HepG2 (cell line): ENCODE measurements around the gene TBC1D5. TPM values are rescaled to one million over a fixed set of nuclear protein-coding genes. Genes with fewer than 3 reads are reported as not detected.

Experiments used
- ATAC-seq: fragments of 200-7000 bp; cut with Tn5 transposase; 3 replicates; pipeline ENCODE4 v1.9.1; 2020; ENCODE audit warnings: mild to moderate bottlenecking, moderate library complexity
- BruUV-seq: library from RNA; stranded (reverse); fragments of 400-500 nt; replicated peaks from 2 replicates; lab custom pipeline; 2021; lab: Mats Ljungman, UMichigan
- CTCF ChIA-PET: fragments of 300-600 bp; formaldehyde crosslinking; extraction: SDS; loops from one replicate; lab custom pipeline; 2021; ENCODE audit warnings: low total read pairs, inconsistent platforms, low intra/inter-chr PET ratio; lab: Yijun Ruan, JAX
- POLR2A ChIA-PET: fragments of 350-600 bp; sonication (Branson Sonifier 250); formaldehyde crosslinking; loops from one replicate; lab custom pipeline; 2020; ENCODE audit warnings: antibody characterized with exemption, inconsistent platforms; lab: Yijun Ruan, JAX
- DNase-seq: peaks from one replicate; pipeline ENCODE4 v3.0.0-alpha.2; 2015; ENCODE audit warnings: low spot score
- FAIRE-seq: peaks from 3 replicates; lab custom pipeline; 2011; peaks lifted over from hg19 to GRCh38; lab: Jason Lieb, UNC
- H2AFZ ChIP-seq: one replicate; pipeline ENCODE4 v1.6.1; 2011; ENCODE audit warnings: low read length, inconsistent platforms
- H3K27ac ChIP-seq: fragments of 300-600 bp; 3 replicates; pipeline ENCODE4 v1.8.0; 2011; ENCODE audit warnings: mixed run types, mild to moderate bottlenecking, mixed read lengths, low read length, inconsistent platforms; ENCODE audit not compliant: insufficient read depth; ENCODE audit errors: extremely low read length
- H3K27me3 ChIP-seq, 2 experiments: fragments of 200-600 bp in 1 of 2; 2 replicates in 1 of 2; 3 replicates in 1 of 2; pipeline versions ENCODE4 v1.6.0 to v1.8.0; 2011; ENCODE audit warnings: low read length in 2 of 2, mild to moderate bottlenecking in 2 of 2, moderate library complexity in 2 of 2, inconsistent platforms in 1 of 2; ENCODE audit not compliant: insufficient read depth in 2 of 2, control insufficient read depth in 1 of 2
- H3K36me3 ChIP-seq, 2 experiments: fragments of 200-600 bp in 1 of 2; replicated peaks in 1 of 2; 2 replicates in 1 of 2; 3 replicates in 1 of 2; pipeline versions ENCODE4 v1.5.1 to v1.8.0; 2011; ENCODE audit warnings: low read length in 2 of 2, inconsistent platforms in 1 of 2; ENCODE audit not compliant: insufficient read depth in 2 of 2, control insufficient read depth in 1 of 2
- H3K4me1 ChIP-seq: 2 replicates; pipeline ENCODE4 v1.5.1; 2012; ENCODE audit warnings: low read length, inconsistent platforms; ENCODE audit not compliant: insufficient read depth
- H3K4me2 ChIP-seq: 2 replicates; pipeline ENCODE4 v1.6.0; 2011; ENCODE audit warnings: low read depth, low read length, inconsistent platforms
- H3K4me3 ChIP-seq, 3 experiments: fragments of 200-600 bp in 1 of 3; sonication (generic), shearing (Covaris generic) in 1 of 3; replicated peaks in 1 of 3; 2 replicates each; pipeline ENCODE4 v1.5.1; 2011 to 2016; ENCODE audit warnings: low read length in 3 of 3, inconsistent platforms in 2 of 3, low read depth in 2 of 3, mild to moderate bottlenecking in 2 of 3, control low read depth in 1 of 3, mixed read lengths in 1 of 3; ENCODE audit not compliant: insufficient read depth in 1 of 3
- H3K79me2 ChIP-seq: one replicate; pipeline ENCODE4 v1.6.1; 2011; ENCODE audit warnings: low read length, inconsistent platforms; ENCODE audit not compliant: insufficient read depth
- H3K9ac ChIP-seq: 2 replicates; pipeline ENCODE4 v1.6.0; 2011; ENCODE audit warnings: mild to moderate bottlenecking, low read depth, low read length, inconsistent platforms; ENCODE audit not compliant: insufficient read depth
- H3K9me3 ChIP-seq: 2 replicates; pipeline ENCODE4 v1.5.1; 2012; ENCODE audit warnings: mild to moderate bottlenecking, low read length
- H4K20me1 ChIP-seq: 2 replicates; pipeline ENCODE4 v1.6.0; 2011; ENCODE audit warnings: inconsistent platforms, mild to moderate bottlenecking, low read length, moderate library complexity; ENCODE audit not compliant: insufficient read depth
- AKAP8 ChIP-seq: sonication (generic); formaldehyde crosslinking; IDR thresholded peaks from 2 replicates; pipeline ENCODE4 v1.5.1; 2020; ENCODE audit warnings: mild to moderate bottlenecking, missing genetic modification reagents
- ARNT ChIP-seq: fragments of 450-650 bp; IDR thresholded peaks from 2 replicates; pipeline ENCODE4 v1.6.1; 2017
- BHLHE40 ChIP-seq: IDR thresholded peaks from 2 replicates; pipeline ENCODE4 v1.6.1; 2011; ENCODE audit warnings: low read length, improper control_type of control experiment
- EZH2 ChIP-seq: conservative IDR thresholded peaks from 2 replicates; pipeline ENCODE4 v1.6.1; 2012; ENCODE audit warnings: mild to moderate bottlenecking, low read depth, low read length, moderate library complexity
- GPBP1L1 ChIP-seq: sonication (generic); formaldehyde crosslinking; IDR thresholded peaks from 2 replicates; pipeline ENCODE4 v1.5.0; 2020; ENCODE audit warnings: mild to moderate bottlenecking, missing genetic modification reagents
- GTF3A ChIP-seq: sonication (generic); formaldehyde crosslinking; conservative IDR thresholded peaks from 2 replicates; pipeline ENCODE4 v1.4.0; 2020; ENCODE audit warnings: mild to moderate bottlenecking, missing genetic modification reagents
- HOXA5 ChIP-seq: sonication (generic); formaldehyde crosslinking; IDR thresholded peaks from 2 replicates; pipeline ENCODE4 v1.4.0; 2020; ENCODE audit warnings: missing genetic modification reagents
- ONECUT2 ChIP-seq: sonication (generic); formaldehyde crosslinking; IDR thresholded peaks from 2 replicates; pipeline ENCODE4 v1.4.0; 2020; ENCODE audit warnings: missing genetic modification reagents
- SATB2 ChIP-seq: sonication (generic); formaldehyde crosslinking; IDR thresholded peaks from 2 replicates; pipeline ENCODE4 v1.5.0; 2020; ENCODE audit warnings: missing genetic modification reagents
- TOE1 ChIP-seq: sonication (generic); formaldehyde crosslinking; IDR thresholded peaks from 2 replicates; pipeline ENCODE4 v1.4.0; 2020; ENCODE audit warnings: mild to moderate bottlenecking, missing genetic modification reagents
- ZFP36L1 ChIP-seq: sonication (generic); formaldehyde crosslinking; IDR thresholded peaks from 2 replicates; pipeline ENCODE4 v1.8.0; 2022; ENCODE audit warnings: mild to moderate bottlenecking, missing genetic modification reagents, moderate library complexity
- ZNF230 ChIP-seq: sonication (generic); formaldehyde crosslinking; IDR thresholded peaks from 2 replicates; pipeline ENCODE4 v1.4.0; 2020; ENCODE audit warnings: mild to moderate bottlenecking, missing genetic modification reagents
- ZNF607 ChIP-seq: sonication (generic); formaldehyde crosslinking; IDR thresholded peaks from 2 replicates; pipeline ENCODE4 v1.5.1; 2020; ENCODE audit warnings: missing genetic modification reagents, mild to moderate bottlenecking, borderline replicate concordance
- ZNF724P ChIP-seq: sonication (generic); formaldehyde crosslinking; IDR thresholded peaks from 2 replicates; pipeline ENCODE4 v1.8.0; 2022; ENCODE audit warnings: missing genetic modification reagents, borderline replicate concordance
- WGBS: methylation state at CpG from one replicate; pipeline ENCODE4 v1.1.6; 2017; ENCODE audit warnings: low lambda C conversion rate; 5-methylcytosine and 5-hydroxymethylcytosine counted together
- in situ Hi-C: cut with HindIII; loops from 2 replicates; pipeline ENCODE4 v1.10.0; 2017; ENCODE audit warnings: low pct_unique_long_range_greater_than_20kb; ENCODE audit not compliant: extremely low pct_ligation_motif_present
- intact Hi-C: fragments of 100-400 bp; cut with micrococcal nuclease; formaldehyde crosslinking; loops from one replicate; pipeline ENCODE4 v1.10.0; 2022; ENCODE audit not compliant: unreplicated experiment
- polyA plus RNA-seq, 8 experiments: library from polyadenylated mRNA; depleted of rRNA in 3 of 8; stranded (reverse) in 7 of 8; unstranded in 1 of 8; fragments of >200 nt; fragmentation: Illumina TruSeq in 4 of 8; extraction: Trizol in 4 of 8; gene quantifications; 2 replicates each; pipeline versions ENCODE4 v1.2.1 to v1.2.3, GENCODE V29; 2011 to 2016; ENCODE audit warnings: low read depth in 4 of 8, missing spikeins in 1 of 8, mixed read lengths in 1 of 8; ENCODE audit not compliant: insufficient read depth in 1 of 8
- total RNA-seq, 5 experiments: library from RNA; depleted of rRNA; stranded (reverse); fragments of >200 nt; fragmentation: Illumina TruSeq; extraction: Trizol; gene quantifications; 2 replicates each; pipeline ENCODE4 v1.2.3, GENCODE V29; 2016; ENCODE audit warnings: low read depth in 1 of 5
- TF ChIP-seq, protein P1 (sequence below): sonication (generic); formaldehyde crosslinking; IDR thresholded peaks from 2 replicates; pipeline ENCODE4 v1.4.0; 2020; ENCODE audit warnings: missing genetic modification reagents
- TF ChIP-seq, protein P2 (sequence below): IDR thresholded peaks from 2 replicates; pipeline ENCODE4 v1.6.1; 2016; ENCODE audit warnings: missing genetic modification reagents, missing compliant biosample characterization

Gene TBC1D5
- total and polyA plus RNA-seq, 2 of the 13 experiments (the other 11 are each of a cell fraction or from before 2014, with no cell fraction given), result 19.2 to 33.3 TPM

GRCh38 chr3:17160597-17160996 is 581.8 kb downstream of the TBC1D5 start:
- Histone ChIP-seq H3K4me3 (no peak overlapping the region), H2AFZ (no peak overlapping the region), H4K20me1 (no peaks in the 10 kb centered on the region), H3K79me2 (no peaks in the 10 kb centered on the region), H3K4me1 (no peaks in the 10 kb centered on the region), H3K27ac (no peak overlapping the region), H3K9ac (no peak overlapping the region), H3K9me3 (no peaks in the 10 kb centered on the region), H3K27me3 (no peaks in the 10 kb centered on the region), H3K36me3 (peaks cover 8 to 23% of the 10 kb centered on the region in 2 experiments; a peak in 4 of 5 replicates), H3K4me2 (no peak overlapping the region)
- POLR2A ChIA-PET, result no interaction called here
- FAIRE-seq (no peak), DNase-seq (no peak), ATAC-seq (no peak)
- intact Hi-C loops, result no loop called here
- 85% methylated on average over 3 of the region's 4 CpGs for WGBS
- BruUV-seq, result no TSS peak
- in situ Hi-C loops, result no loop called here
- TF ChIP-seq BHLHE40, result no peak
- TF ChIP-seq, protein P1, sequence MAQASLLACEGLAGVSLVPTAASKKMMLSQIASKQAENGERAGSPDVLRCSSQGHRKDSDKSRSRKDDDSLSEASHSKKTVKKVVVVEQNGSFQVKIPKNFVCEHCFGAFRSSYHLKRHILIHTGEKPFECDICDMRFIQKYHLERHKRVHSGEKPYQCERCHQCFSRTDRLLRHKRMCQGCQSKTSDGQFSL, result no peak
- TF ChIP-seq ZFP36L1 (CRISPR knock-in tag), result no peak
- TF ChIP-seq GTF3A, result no peak
- TF ChIP-seq ONECUT2, result no peak
- no peak for TF ChIP-seq ZNF230 (CRISPR knock-in tag)
- TF ChIP-seq EZH2, result no peak
- no peak for TF ChIP-seq TOE1 (CRISPR knock-in tag)
- TF ChIP-seq, protein P2, sequence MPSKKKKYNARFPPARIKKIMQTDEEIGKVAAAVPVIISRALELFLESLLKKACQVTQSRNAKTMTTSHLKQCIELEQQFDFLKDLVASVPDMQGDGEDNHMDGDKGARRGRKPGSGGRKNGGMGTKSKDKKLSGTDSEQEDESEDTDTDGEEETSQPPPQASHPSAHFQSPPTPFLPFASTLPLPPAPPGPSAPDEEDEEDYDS (CRISPR knock-in tag), result no peak
- TF ChIP-seq AKAP8 (CRISPR knock-in tag), result no peak
- no peak for TF ChIP-seq GPBP1L1
- TF ChIP-seq ARNT, result no peak
- TF ChIP-seq ZNF724P (CRISPR knock-in tag), result no peak
- TF ChIP-seq SATB2, result no peak
- no peak for TF ChIP-seq HOXA5 (CRISPR knock-in tag)
- TF ChIP-seq ZNF607 (CRISPR knock-in tag), result no peak
- TF ChIP-seq, all 625 proteins: peak for 0
- CTCF ChIA-PET, result no interaction called here
